GM18505 (cell line): ENCODE data around the gene KPNA2.
"Not testable (repeated sequence)": the region's sequence is repeated elsewhere in the genome, so short reads cannot be mapped to it uniquely, and the experiment has no call there.

Source experiments
- ATAC-seq: cut with Tn5 transposase; IDR thresholded peaks from one replicate; pipeline ENCODE4 v1.9.1; 2021; ENCODE audit not compliant: unreplicated experiment
- POLR2A ChIP-seq: IDR thresholded peaks from 4 replicates; pipeline ENCODE4 v1.6.1; 2011; ENCODE audit warnings: borderline replicate concordance; ENCODE audit not compliant: insufficient read depth, insufficient read length; ENCODE audit errors: extremely low read depth

KPNA2 gene

DNA sequence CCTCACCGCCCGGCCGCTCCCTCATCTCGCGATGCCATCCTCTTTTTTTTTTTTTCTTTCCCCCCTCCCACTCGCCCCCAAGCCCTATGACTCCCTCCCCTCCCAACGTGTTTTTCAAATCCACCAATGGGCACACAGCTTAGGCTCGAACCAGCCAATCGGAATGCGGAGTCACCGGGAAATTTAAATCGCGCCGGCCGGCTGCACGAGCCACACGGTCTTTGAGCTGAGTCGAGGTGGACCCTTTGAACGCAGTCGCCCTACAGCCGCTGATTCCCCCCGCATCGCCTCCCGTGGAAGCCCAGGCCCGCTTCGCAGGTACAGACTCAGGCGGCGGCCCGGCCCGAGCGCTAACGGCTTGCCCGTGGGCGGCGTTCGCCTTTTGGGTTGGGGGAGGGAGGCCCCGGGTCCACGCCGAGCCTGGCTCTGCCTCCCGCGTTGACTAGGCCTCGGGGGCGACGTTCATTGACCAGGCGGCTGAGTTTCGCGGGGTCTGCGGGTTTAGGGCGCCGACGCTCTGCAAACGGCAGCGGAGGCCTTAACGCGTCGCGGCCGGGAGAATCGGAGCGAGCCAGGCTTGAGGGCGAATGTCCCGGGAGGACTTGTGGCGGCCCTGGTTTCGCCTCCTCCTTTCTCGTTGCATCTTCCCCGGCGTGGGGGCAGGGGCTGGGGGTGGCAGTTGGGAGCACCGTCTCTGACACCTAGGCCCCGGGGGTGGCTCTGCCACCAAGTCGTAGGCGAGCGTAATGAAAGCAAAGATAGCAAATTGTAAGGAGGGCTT is at the start of gene KPNA2:
Gene KPNA2 (plus strand): TSS at position 213 of the 781 bp plus-strand sequence. CDS start 1,398 bp downstream, outside the sequence.
- peak; percentile 92 for ATAC-seq
- peak; percentile 92 for TF ChIP-seq POLR2A

DNA sequence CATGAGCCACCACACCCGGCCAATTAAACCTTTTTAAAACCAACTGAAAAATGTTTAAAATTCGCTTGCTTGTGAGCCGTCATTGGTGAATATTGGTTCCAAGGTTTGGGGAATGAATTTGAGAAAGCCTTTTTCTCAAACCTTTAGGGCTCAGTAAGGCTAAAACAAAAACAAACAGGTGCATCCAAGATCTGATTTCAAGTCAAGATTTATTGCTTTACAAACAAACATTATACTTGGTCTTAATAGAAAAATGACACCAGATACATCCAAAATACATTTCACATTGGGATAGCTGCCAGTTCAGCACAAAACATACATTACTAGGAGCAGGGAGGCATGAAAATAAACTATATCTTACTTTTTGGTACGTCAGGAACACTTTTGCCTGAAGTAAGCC is 44.6 kb upstream of the KPNA2 start:
- no peak for ATAC-seq
- TF ChIP-seq POLR2A, result no peak

DNA sequence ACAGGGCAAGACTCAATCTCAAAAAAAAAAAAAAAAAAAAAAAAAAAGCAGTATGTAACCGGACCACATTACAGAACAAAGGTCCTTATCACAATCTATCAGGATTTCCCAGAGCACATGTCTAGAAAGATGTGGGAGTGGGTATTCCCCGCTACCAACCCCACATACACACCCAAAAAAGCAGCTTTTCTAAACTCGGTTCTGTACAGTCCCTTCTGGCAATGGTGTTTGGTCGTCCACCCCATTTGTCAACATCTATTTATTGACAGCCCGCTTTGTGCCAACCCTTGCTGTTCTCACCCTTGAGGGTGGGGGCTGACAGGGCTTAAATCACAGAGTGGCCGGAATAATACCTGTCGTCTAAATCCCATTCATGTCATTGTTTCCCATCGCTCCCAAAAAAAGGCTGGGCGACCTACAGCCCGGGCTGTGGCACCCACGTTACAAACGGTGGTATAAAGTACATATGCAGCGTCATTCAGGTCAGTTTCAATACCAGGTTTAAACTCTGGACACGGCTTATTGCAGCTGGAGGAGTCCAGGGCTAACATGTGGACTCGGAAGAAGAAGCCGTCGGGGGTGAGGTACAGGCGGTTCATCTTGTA is 42.9 kb upstream of the KPNA2 start:
- no peak for TF ChIP-seq POLR2A
- no peak for ATAC-seq

DNA sequence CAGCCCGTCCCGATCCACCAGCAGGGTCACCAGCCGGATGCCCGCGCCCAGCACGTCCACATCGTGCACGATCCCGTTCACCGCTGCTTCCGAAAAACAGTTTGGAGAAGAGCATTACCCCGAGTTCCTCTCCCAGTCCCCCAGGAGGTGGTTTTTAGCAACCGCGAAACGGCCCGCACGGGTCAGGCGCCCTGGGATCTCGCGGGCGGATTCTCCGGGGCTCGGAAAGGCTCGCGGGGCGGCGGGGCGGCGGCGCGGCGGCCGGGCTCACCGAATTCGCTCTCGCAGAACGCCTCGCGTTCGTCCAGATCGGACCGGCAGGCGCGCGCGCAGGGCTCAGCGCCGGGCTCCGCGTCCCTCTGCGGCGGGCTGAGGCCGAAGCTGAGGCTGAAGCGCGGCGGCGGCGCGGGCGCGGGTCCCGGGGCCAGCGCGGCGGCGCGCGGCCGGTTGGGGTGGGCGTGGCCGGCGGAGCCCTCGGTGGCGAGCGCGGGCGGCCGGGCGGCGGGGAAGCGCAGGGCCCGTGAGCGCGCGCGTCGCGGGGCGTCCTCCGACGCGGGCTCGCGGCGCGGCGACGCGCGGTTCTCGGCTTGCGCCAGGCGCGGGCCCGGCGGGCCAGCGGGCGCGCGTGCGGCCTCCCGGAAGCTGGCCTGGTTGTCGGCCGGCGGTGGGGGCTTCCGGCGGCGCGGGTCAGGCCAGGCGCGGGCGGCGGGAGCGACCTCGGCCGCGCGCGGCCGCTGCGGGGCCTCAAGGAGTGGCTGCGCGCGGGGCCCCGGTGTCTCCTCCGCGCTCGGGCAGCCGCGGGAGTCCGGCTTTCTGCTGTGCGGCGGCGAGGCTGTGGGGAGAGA is 42.2 kb upstream of the KPNA2 start:
- ATAC-seq, result peak; percentile 75
- peak; percentile 70 for TF ChIP-seq POLR2A

DNA sequence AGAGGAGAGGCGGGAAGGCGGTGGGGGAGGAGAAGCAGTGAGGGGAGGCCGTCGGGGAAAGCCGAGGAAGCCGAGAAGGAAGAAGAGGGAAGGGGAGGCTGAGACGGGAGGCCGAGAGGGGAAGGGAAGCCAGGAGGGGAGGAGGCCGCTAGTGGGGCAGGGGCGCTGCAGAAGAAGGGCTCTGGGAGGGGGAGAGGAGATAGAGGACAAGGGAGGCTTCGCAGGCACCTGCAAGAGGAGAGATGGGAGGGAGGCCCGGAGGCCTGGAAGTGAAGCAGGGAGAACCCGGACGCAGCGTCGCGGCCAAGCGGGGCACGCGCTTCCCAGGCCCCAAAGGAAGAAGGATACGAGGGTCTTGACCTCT is 41.6 kb upstream of the KPNA2 start:
- peak; percentile 12 for ATAC-seq
- no peak for TF ChIP-seq POLR2A

DNA sequence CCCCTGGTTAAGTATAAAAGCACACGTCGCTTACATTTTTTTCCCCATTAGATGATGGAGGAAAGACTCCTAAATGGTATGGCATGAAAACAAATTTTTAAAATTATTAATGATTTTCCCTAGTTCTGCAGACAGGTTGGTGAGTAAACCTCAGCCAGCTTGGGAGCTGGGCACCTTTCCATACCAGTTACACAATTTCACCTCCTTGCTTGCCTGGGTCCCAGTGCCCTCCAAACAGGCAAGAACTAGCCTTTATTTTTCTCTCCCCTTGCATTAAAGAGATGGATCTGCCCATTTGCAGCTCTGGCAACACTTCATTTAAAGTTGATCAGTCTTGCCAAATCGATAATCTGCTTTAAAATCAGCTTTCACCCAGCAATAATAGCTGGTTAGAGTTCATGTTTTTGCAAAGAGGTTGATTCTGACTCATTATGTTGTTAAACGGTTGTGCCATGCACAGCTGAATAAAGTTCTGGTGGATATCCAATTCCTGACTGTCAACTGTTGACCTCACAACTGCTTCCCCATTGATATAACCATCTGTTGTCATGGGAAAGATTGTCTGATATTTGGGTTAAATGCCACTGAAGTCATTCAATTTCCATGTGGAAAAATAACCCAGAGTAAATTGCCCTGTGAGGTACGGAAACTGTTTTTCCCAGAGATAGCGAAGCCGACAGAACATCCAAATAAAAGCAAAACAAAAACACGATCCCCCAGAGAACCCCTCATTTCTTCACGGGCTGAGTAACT is 40.5 kb upstream of the KPNA2 start:
- no peak for ATAC-seq
- TF ChIP-seq POLR2A, result no peak

DNA sequence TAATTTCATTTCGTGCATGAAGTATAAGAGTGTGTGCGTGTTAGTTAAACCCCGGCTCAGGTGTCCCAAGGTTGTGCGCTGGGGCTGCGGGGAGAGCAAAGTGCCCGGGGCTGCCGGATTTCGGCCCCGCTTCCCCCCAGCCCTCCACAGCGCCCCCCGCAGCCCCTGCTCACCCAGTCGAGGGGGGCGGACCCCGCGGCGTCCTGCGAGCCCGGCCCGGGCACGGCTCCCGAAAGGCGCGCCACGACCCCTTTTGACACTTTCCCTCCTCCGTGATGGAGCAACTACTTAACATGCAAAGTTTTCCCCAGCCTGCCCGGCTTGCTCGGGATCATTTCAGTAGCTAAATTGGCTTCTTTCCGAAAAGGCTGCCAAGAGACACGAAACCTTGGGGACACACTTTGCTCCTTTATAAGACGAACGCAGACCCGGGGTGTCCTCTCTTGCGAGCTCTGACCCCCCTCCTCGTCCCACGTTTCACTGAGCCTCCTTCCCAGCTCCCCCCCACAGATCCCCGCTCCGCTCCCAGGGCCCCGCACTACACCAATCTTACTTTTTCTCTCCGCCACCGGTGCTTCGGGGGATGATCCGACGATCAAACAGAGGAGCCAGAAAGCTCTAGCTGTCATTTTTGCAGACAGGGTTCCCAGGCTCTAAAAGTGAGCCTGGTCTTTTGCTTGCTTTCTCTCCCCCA is 39.8 kb upstream of the KPNA2 start:
- TF ChIP-seq POLR2A, result no peak
- ATAC-seq, result no peak

DNA sequence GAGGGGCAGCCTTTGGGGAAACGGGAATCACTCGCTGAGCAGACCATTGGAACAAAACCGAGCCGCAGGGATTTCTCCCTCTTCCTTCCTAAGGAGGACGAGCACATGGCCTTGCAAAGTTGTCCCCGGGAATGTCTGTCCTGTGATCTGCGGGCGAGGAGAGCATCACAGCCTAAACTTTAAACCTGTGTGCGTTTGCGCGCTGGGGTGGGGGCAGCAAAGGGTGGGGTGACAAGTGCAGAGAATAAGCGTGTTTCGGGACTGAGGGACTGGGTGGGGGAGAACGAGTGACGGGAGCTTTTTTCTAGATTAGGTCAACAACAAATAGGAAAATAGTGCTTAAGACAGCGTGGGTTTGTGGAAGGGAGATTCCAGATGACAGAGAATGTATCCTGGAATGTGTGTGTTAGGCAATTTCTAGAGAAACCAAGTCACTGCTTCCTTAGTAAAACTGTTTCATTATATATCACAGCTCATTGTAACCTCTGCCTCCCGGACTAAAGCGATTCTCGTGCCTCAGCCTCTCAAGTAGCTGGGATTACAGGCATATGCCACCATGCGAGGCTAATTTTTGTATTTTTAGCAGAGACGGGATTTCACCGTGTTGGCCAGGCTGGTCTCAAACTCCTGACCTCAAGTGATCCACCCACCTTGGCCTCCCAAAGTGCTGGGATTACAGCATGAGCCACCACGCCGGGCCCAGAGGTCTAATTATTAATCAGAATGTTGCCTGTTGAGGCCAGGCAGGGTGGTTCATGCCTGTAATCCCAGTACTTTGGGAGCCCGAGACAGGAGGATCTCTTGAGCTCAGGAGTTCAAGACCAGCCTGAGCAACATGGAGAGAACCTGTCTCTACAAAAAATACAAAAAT is 39.0 kb upstream of the KPNA2 start, which contains the start of gene C17orf58:
Gene C17orf58 (minus strand): TSS at position 169 of the 871 bp plus-strand sequence. CDS start 271 bp downstream, outside the sequence.
- not testable (repeated sequence) for ATAC-seq

DNA sequence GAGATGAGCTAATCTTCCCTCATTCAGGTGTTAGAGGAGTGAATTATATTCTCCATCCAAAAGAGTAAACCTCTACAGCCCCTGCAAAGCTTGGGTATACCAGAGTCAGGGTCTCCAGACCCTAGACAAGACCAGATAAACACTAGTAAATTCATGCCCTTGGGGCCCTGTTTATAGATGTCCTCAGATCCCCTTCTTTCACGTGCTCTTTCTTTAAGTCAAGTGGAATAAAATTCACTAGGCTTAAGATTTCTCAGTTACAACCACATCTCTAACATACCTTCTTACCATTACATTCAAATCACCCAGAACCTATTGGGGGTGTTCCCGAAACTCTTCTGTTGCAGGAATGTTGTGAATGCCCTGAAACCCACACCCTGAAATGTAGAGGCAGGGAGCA is 37.1 kb upstream of the KPNA2 start:
- ATAC-seq, result no peak
- TF ChIP-seq POLR2A, result no peak

DNA sequence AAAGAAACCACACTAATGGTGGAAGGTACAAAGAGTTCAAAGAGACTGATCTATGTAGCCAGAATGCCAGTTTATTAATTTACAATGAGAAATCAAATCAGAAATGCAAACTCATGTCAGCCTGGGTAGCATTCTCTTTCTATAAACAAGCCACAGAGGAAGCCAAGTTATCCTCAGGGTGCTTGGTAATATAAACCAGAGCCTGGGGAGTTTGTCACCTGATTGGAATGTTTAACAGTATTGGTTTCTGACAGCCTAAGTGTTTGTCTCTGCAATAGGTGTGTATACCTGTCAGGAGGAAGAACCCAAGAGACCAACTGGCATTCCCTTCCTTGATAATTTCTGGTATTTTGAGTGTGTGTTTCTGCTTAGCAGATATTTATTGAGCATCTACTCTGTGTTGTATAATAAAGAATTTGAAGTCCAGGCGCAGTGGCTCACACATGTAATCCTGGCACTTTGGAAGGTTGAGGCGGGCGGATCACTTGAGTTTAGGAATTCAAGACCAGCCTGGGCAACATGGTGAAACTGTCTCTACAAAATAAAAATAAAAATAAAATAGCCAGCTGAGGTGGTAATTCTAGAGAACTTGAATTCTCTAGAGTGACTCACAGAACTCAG is 36.1 kb upstream of the KPNA2 start:
- no peak for TF ChIP-seq POLR2A
- no peak for ATAC-seq

DNA sequence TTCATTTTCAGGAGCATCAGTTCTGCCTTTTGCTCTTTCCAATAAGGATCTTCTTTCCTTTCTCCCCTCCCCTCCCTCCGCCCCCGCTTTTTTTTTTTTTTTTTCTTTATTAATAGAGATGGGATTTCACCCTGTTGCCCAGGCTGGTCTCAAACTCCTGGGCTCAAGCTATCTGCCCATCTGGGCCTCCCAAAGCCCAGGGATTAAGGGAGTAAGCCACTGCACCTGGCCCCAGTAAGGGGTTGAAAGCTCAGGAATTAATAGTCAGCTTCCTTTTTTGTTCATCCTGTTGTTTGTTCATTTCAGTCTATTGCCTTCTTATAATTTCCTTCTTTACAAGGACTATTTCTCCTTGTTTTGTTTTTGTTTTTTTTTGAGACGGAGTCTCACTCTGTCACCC is 31.3 kb upstream of the KPNA2 start:
- no peak for TF ChIP-seq POLR2A
- ATAC-seq, result no peak

DNA sequence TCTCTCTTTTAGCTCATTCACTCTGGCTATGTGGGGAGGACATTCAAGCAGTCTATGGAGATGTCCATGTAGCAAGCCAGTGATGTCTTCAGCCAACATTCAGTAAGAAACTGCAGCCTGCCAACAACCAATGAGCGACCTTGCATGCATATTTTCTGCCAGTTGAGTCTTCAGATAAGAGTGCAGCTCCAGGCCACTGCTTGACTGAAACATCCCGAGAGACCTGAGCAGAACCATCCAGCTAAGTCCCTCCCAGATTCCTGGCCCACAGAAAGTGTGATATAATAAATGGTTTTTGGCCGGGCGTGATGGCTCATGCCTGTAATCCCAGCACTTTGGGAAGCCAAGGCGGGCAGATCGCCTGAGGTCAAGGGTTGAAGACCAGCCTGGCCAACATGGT is 28.7 kb upstream of the KPNA2 start:
- no peak for ATAC-seq
- no peak for TF ChIP-seq POLR2A

DNA sequence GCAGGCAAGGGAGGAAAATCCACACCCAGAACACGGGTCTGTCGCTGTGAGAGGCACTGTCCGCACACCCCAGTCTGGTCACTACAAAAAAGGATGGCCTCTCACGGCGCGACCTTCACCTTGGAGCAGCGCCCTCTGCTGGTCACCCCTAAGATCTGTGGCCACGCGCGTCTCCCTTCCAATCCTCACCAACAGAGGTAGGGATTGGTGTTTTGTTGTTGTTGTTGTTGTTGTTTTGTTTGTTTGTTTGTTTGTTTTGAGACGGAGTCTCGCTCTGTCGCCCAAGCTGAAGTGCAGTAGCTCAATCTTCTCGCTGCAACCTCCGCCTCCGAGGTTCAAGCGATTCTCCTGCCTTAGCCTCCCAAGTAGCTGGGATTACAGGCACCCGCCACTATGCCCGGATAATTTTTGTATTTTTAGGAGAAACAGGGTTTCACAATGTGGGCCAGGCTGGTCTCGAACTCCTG is 24.3 kb upstream of the KPNA2 start:
- TF ChIP-seq POLR2A, result no peak
- no peak for ATAC-seq
